Measurements from ENCODE around the gene KCNC1.

Gene KCNC1

GRCh38 chr11:17766590-17766989 is 32.0 kb downstream of the KCNC1 start:
- Mint-ChIP-seq H3K9me3 (no peaks in the 10 kb centered on the region), H3K4me1 (ENCODE audit: low read depth) (no peaks in the 10 kb centered on the region), H3K27me3 (ENCODE audit: low read depth) (no peaks in the 10 kb centered on the region), H3K27ac (no peak overlapping the region), H3K4me3 (no peak overlapping the region), H3K36me3 (ENCODE audit: low read depth) (no peaks in the 10 kb centered on the region)

- no peak overlapping the region for H3K27ac Mint-ChIP-seq
- no peak overlapping the region for H3K4me3 Mint-ChIP-seq
- H3K9me3 Mint-ChIP-seq = no peaks in the 10 kb centered on the region
- no peaks in the 10 kb centered on the region for H3K36me3 Mint-ChIP-seq (ENCODE audit: low read depth)
- no peaks in the 10 kb centered on the region for H3K4me1 Mint-ChIP-seq (ENCODE audit: low read depth)
- no peaks in the 10 kb centered on the region for H3K27me3 Mint-ChIP-seq (ENCODE audit: low read depth)
These were observed 32.8 kb downstream of the KCNC1 start for GRCh38 chr11:17767301-17767885.

- H3K4me1 Mint-ChIP-seq (ENCODE audit: low read depth) = no peaks in the 10 kb centered on the region
- H3K4me3 Mint-ChIP-seq = no peak overlapping the region
- H3K9me3 Mint-ChIP-seq = no peaks in the 10 kb centered on the region
- H3K27me3 Mint-ChIP-seq (ENCODE audit: low read depth) = no peaks in the 10 kb centered on the region
- no peaks in the 10 kb centered on the region for H3K36me3 Mint-ChIP-seq (ENCODE audit: low read depth)
- no peak overlapping the region for H3K27ac Mint-ChIP-seq
These were observed 33.3 kb downstream of the KCNC1 start for GRCh38 chr11:17767914-17768313.

- H3K27ac Mint-ChIP-seq = no peak overlapping the region
- no peaks in the 10 kb centered on the region for H3K36me3 Mint-ChIP-seq (ENCODE audit: low read depth)
- H3K4me1 Mint-ChIP-seq (ENCODE audit: low read depth) = no peaks in the 10 kb centered on the region
- H3K9me3 Mint-ChIP-seq = no peaks in the 10 kb centered on the region
- H3K27me3 Mint-ChIP-seq (ENCODE audit: low read depth) = no peaks in the 10 kb centered on the region
- no peak overlapping the region for H3K4me3 Mint-ChIP-seq
These were observed 34.0 kb downstream of the KCNC1 start for GRCh38 chr11:17768547-17768946.

GRCh38 chr11:17769218-17769617 is 34.6 kb downstream of the KCNC1 start:
- Mint-ChIP-seq H3K4me3 (no peak overlapping the region), H3K9me3 (no peaks in the 10 kb centered on the region), H3K4me1 (ENCODE audit: low read depth) (no peaks in the 10 kb centered on the region), H3K27ac (no peak overlapping the region), H3K27me3 (ENCODE audit: low read depth) (no peaks in the 10 kb centered on the region), H3K36me3 (ENCODE audit: low read depth) (no peaks in the 10 kb centered on the region)

- H3K27ac Mint-ChIP-seq = no peak overlapping the region
- no peaks in the 10 kb centered on the region for H3K4me1 Mint-ChIP-seq (ENCODE audit: low read depth)
- H3K36me3 Mint-ChIP-seq (ENCODE audit: low read depth) = no peaks in the 10 kb centered on the region
- no peaks in the 10 kb centered on the region for H3K27me3 Mint-ChIP-seq (ENCODE audit: low read depth)
- H3K9me3 Mint-ChIP-seq = no peaks in the 10 kb centered on the region
- no peak overlapping the region for H3K4me3 Mint-ChIP-seq
These were observed 35.6 kb downstream of the KCNC1 start for GRCh38 chr11:17770048-17770652.

GRCh38 chr11:17770917-17771316 is 36.3 kb downstream of the KCNC1 start:
- no peak overlapping the region for H3K4me3 Mint-ChIP-seq
- H3K4me1 Mint-ChIP-seq (ENCODE audit: low read depth) = no peaks in the 10 kb centered on the region
- H3K36me3 Mint-ChIP-seq (ENCODE audit: low read depth) = no peaks in the 10 kb centered on the region
- no peaks in the 10 kb centered on the region for H3K27me3 Mint-ChIP-seq (ENCODE audit: low read depth)
- H3K27ac Mint-ChIP-seq = no peak overlapping the region
- no peaks in the 10 kb centered on the region for H3K9me3 Mint-ChIP-seq

GRCh38 chr11:17771415-17771814 is 36.8 kb downstream of the KCNC1 start:
- no peak overlapping the region for H3K4me3 Mint-ChIP-seq
- H3K9me3 Mint-ChIP-seq = no peaks in the 10 kb centered on the region
- no peak overlapping the region for H3K27ac Mint-ChIP-seq
- no peaks in the 10 kb centered on the region for H3K27me3 Mint-ChIP-seq (ENCODE audit: low read depth)
- no peaks in the 10 kb centered on the region for H3K4me1 Mint-ChIP-seq (ENCODE audit: low read depth)
- H3K36me3 Mint-ChIP-seq (ENCODE audit: low read depth) = no peaks in the 10 kb centered on the region

- no peaks in the 10 kb centered on the region for H3K9me3 Mint-ChIP-seq
- H3K4me1 Mint-ChIP-seq (ENCODE audit: low read depth) = no peaks in the 10 kb centered on the region
- H3K27me3 Mint-ChIP-seq (ENCODE audit: low read depth) = no peaks in the 10 kb centered on the region
- no peak overlapping the region for H3K27ac Mint-ChIP-seq
- no peak overlapping the region for H3K4me3 Mint-ChIP-seq
- no peaks in the 10 kb centered on the region for H3K36me3 Mint-ChIP-seq (ENCODE audit: low read depth)
These were observed 37.3 kb downstream of the KCNC1 start for GRCh38 chr11:17771841-17772401.

GRCh38 chr11:17772704-17773600 is 38.4 kb downstream of the KCNC1 start:
- H3K27me3 Mint-ChIP-seq (ENCODE audit: low read depth) = no peaks in the 10 kb centered on the region
- H3K27ac Mint-ChIP-seq = no peak overlapping the region
- no peaks in the 10 kb centered on the region for H3K36me3 Mint-ChIP-seq (ENCODE audit: low read depth)
- H3K4me3 Mint-ChIP-seq = no peak overlapping the region
- H3K9me3 Mint-ChIP-seq = no peaks in the 10 kb centered on the region
- H3K4me1 Mint-ChIP-seq (ENCODE audit: low read depth) = no peaks in the 10 kb centered on the region

- no peaks in the 10 kb centered on the region for H3K9me3 Mint-ChIP-seq
- no peaks in the 10 kb centered on the region for H3K36me3 Mint-ChIP-seq (ENCODE audit: low read depth)
- H3K4me3 Mint-ChIP-seq = no peak overlapping the region
- no peaks in the 10 kb centered on the region for H3K27me3 Mint-ChIP-seq (ENCODE audit: low read depth)
- H3K27ac Mint-ChIP-seq = no peak overlapping the region
- no peaks in the 10 kb centered on the region for H3K4me1 Mint-ChIP-seq (ENCODE audit: low read depth)
These were observed 39.1 kb downstream of the KCNC1 start for GRCh38 chr11:17773674-17774073.

- no peaks in the 10 kb centered on the region for H3K4me1 Mint-ChIP-seq (ENCODE audit: low read depth)
- H3K27ac Mint-ChIP-seq = no peak overlapping the region
- H3K36me3 Mint-ChIP-seq (ENCODE audit: low read depth) = no peaks in the 10 kb centered on the region
- no peaks in the 10 kb centered on the region for H3K9me3 Mint-ChIP-seq
- no peak overlapping the region for H3K4me3 Mint-ChIP-seq
- no peaks in the 10 kb centered on the region for H3K27me3 Mint-ChIP-seq (ENCODE audit: low read depth)
These were observed 39.9 kb downstream of the KCNC1 start for GRCh38 chr11:17774232-17775034.

- no peaks in the 10 kb centered on the region for H3K27me3 Mint-ChIP-seq (ENCODE audit: low read depth)
- H3K4me3 Mint-ChIP-seq = no peak overlapping the region
- no peak overlapping the region for H3K27ac Mint-ChIP-seq
- H3K4me1 Mint-ChIP-seq (ENCODE audit: low read depth) = no peaks in the 10 kb centered on the region
- no peaks in the 10 kb centered on the region for H3K36me3 Mint-ChIP-seq (ENCODE audit: low read depth)
- H3K9me3 Mint-ChIP-seq = no peaks in the 10 kb centered on the region
These were observed 40.4 kb downstream of the KCNC1 start for GRCh38 chr11:17775035-17775348.

- H3K27me3 Mint-ChIP-seq (ENCODE audit: low read depth) = no peaks in the 10 kb centered on the region
- H3K9me3 Mint-ChIP-seq = no peaks in the 10 kb centered on the region
- H3K4me1 Mint-ChIP-seq (ENCODE audit: low read depth) = no peaks in the 10 kb centered on the region
- H3K4me3 Mint-ChIP-seq = no peak overlapping the region
- H3K36me3 Mint-ChIP-seq (ENCODE audit: low read depth) = no peaks in the 10 kb centered on the region
- no peak overlapping the region for H3K27ac Mint-ChIP-seq
These were observed 41.1 kb downstream of the KCNC1 start for GRCh38 chr11:17775507-17776211.

Measured in T-helper 1 cell treated with Interleukin-12 subunit alpha and Interleukin-12 subunit beta and Interleukin-4 antibody, amounts not matched to agents 30 μg/mL and 1 μg/mL, for 36 hours (primary cell).